PC-3 (cell line): ENCODE measurements around the gene OTUB1. TPM values are rescaled to one million over a fixed set of nuclear protein-coding genes. Genes with fewer than 3 reads are reported as not detected.

Source experiments
- ATAC-seq: fragments of 200-7000 bp; cut with Tn5 transposase; 2 replicates; pipeline ENCODE4 v1.9.1; 2020; ENCODE audit warnings: mild to moderate bottlenecking, moderate library complexity
- BruUV-seq: library from RNA; stranded (reverse); fragments of 400-500 nt; replicated peaks from 2 replicates; lab custom pipeline; 2021; lab: Mats Ljungman, UMichigan
- CTCF ChIA-PET: fragments of 300-600 bp; sonication (Branson Sonifier 250); formaldehyde crosslinking; loops from one replicate; lab custom pipeline; 2022; ENCODE audit warnings: antibody characterized with exemption; lab: Charles Lee
- POLR2A ChIA-PET: fragments of 300-600 bp; sonication (Branson Sonifier 250); formaldehyde crosslinking; loops from one replicate; lab custom pipeline; 2022; ENCODE audit warnings: antibody characterized with exemption; ENCODE audit not compliant: unreplicated experiment; lab: Charles Lee
- DNase-seq: peaks from one replicate; pipeline ENCODE4 v3.0.0-alpha.2; 2015
- H2AFZ ChIP-seq: fragments of 300-600 bp; sonication (generic); 2 replicates; pipeline ENCODE4 v1.6.0; 2016; ENCODE audit warnings: antibody characterized with exemption, low read length
- H3F3A ChIP-seq: fragments of 300-600 bp; sonication (generic); one replicate; pipeline ENCODE4 v1.6.0; 2017; ENCODE audit warnings: antibody characterized with exemption, low read length, control low read depth, mild to moderate bottlenecking; ENCODE audit not compliant: unreplicated experiment
- H3K27ac ChIP-seq: fragments of 300-600 bp; sonication (generic); 2 replicates; pipeline ENCODE4 v1.5.1; 2016; ENCODE audit warnings: mild to moderate bottlenecking, low read length
- H3K27me3 ChIP-seq: fragments of 300-600 bp; sonication (generic); 2 replicates; pipeline ENCODE4 v1.6.1; 2016; ENCODE audit warnings: low read length, mixed read lengths
- H3K36me3 ChIP-seq: fragments of 300-600 bp; sonication (generic); 2 replicates; pipeline ENCODE4 v1.6.1; 2016; ENCODE audit warnings: low read depth, mixed run types, low read length, mixed read lengths
- H3K4me1 ChIP-seq: fragments of 300-600 bp; sonication (generic); 2 replicates; pipeline ENCODE4 v1.5.1; 2016; ENCODE audit warnings: low read length; ENCODE audit not compliant: insufficient read depth
- H3K4me2 ChIP-seq: fragments of 300-600 bp; sonication (generic); 2 replicates; pipeline ENCODE4 v1.6.0; 2016; ENCODE audit warnings: low read length
- H3K4me3 ChIP-seq: fragments of 300-600 bp; sonication (generic); 2 replicates; pipeline ENCODE4 v1.5.1; 2016; ENCODE audit warnings: mild to moderate bottlenecking, low read length, mixed read lengths
- H3K79me2 ChIP-seq: fragments of 300-600 bp; sonication (generic); 2 replicates; pipeline ENCODE4 v1.6.1; 2017; ENCODE audit warnings: low read length, mixed read lengths
- H3K9ac ChIP-seq: fragments of 300-600 bp; sonication (generic); 2 replicates; pipeline ENCODE4 v1.6.0; 2016; ENCODE audit warnings: mild to moderate bottlenecking, low read length
- H3K9me2 ChIP-seq: fragments of 300-600 bp; sonication (generic); replicated peaks from 2 replicates; pipeline ENCODE4 v1.6.1; 2016; ENCODE audit warnings: mixed run types, low read length, mixed read lengths
- H3K9me3 ChIP-seq: fragments of 300-600 bp; sonication (generic); 2 replicates; pipeline ENCODE4 v1.6.1; 2016; ENCODE audit warnings: low read length, mixed read lengths
- H4K20me1 ChIP-seq: fragments of 300-600 bp; sonication (generic); 2 replicates; pipeline ENCODE4 v1.6.1; 2016; ENCODE audit warnings: low read length, mixed read lengths
- CTCF ChIP-seq: fragments of 300-600 bp; sonication (generic); conservative IDR thresholded peaks from 2 replicates; pipeline ENCODE4 v1.5.1; 2017; ENCODE audit warnings: antibody characterized with exemption, low read depth, mild to moderate bottlenecking, low read length
- EZH2 ChIP-seq: fragments of 300-600 bp; sonication (generic); IDR thresholded peaks from one replicate; pipeline ENCODE4 v1.6.1; 2017; ENCODE audit warnings: antibody characterized with exemption, mild to moderate bottlenecking, low read length; ENCODE audit not compliant: unreplicated experiment
- EZH2phosphoT487 ChIP-seq: fragments of 300-600 bp; sonication (generic); IDR thresholded peaks from 2 replicates; pipeline ENCODE4 v1.6.1; 2018; ENCODE audit warnings: mild to moderate bottlenecking, antibody characterized with exemption, low read length, borderline replicate concordance
- intact Hi-C: fragments of 100-400 bp; cut with micrococcal nuclease; formaldehyde crosslinking; loops from 2 replicates; pipeline ENCODE4 v1.9.0; 2023
- total RNA-seq: library from RNA; depleted of rRNA; stranded (reverse); fragments of >200 nt; gene quantifications from 2 replicates; pipeline ENCODE4 v1.2.3, GENCODE V29; 2014

OTUB1 gene
- total RNA-seq, 1 experiment from 2014 or later: 129 TPM

- intact Hi-C loops: no loop called here
- Histone ChIP-seq H3K79me2 (no peaks in the 10 kb centered on the region), H3K9ac (no peak overlapping the region), H3K4me3 (no peak overlapping the region), H3K27me3 (no peaks in the 10 kb centered on the region), H3K9me3 (no peaks in the 10 kb centered on the region), H3K9me2 (no peaks in the 10 kb centered on the region), H2AFZ (no peak overlapping the region), H3K4me2 (no peak overlapping the region), H3K36me3 (no peaks in the 10 kb centered on the region), H3K27ac (no peak overlapping the region), H3F3A (no peaks in the 10 kb centered on the region), H4K20me1 (no peaks in the 10 kb centered on the region), H3K4me1 (peaks cover under 1% of the 10 kb centered on the region; the same call in 1 of the 2 replicates)
- TF ChIP-seq EZH2: no peak
- TF ChIP-seq CTCF: no peak
- no peak for TF ChIP-seq EZH2phosphoT487
- CTCF ChIA-PET: interaction anchor here (0.6 kb wide), 1 partner anchor 143 kb away, joined by 4 read pairs; no protein-coding TSS in a partner anchor
- POLR2A ChIA-PET: no interaction called here
- DNase-seq (no peak), ATAC-seq (no peak)
- no TSS peak for BruUV-seq
Measured at GRCh38 chr11:64026575-64027205, 40.5 kb downstream of the OTUB1 start.

GRCh38 chr11:64027651-64028397 is 41.6 kb downstream of the OTUB1 start:
- H3K4me3 ChIP-seq: no peak overlapping the region
- no peak for ATAC-seq
- H3K27ac ChIP-seq: no peak overlapping the region
- ChIA-PET CTCF (no interaction called here), POLR2A (no interaction called here)
- H3K27me3 ChIP-seq: no peaks in the 10 kb centered on the region
- TF ChIP-seq EZH2phosphoT487 (no peak), EZH2 (no peak), CTCF (no peak)
- no peak overlapping the region for H3K9ac ChIP-seq
- H3K9me2 ChIP-seq: no peaks in the 10 kb centered on the region
- H4K20me1 ChIP-seq: no peaks in the 10 kb centered on the region
- no peak overlapping the region for H2AFZ ChIP-seq
- intact Hi-C loops: no loop called here
- no peak for DNase-seq
- H3F3A ChIP-seq: no peaks in the 10 kb centered on the region
- H3K9me3 ChIP-seq: no peaks in the 10 kb centered on the region
- H3K4me1 ChIP-seq: peaks cover 8% of the 10 kb centered on the region
- H3K79me2 ChIP-seq: no peaks in the 10 kb centered on the region
- no peak overlapping the region for H3K4me2 ChIP-seq
- BruUV-seq: no TSS peak
- no peaks in the 10 kb centered on the region for H3K36me3 ChIP-seq
